Kasumi-1 (cell line): Measurements from ENCODE around the gene ZNF320.
"Not testable (repeated sequence)": the region's sequence is repeated elsewhere in the genome, so short reads cannot be mapped to it uniquely, and the experiment has no call there.

Experiments used
- DNase-seq, 2 experiments: peaks; one replicate each; lab custom pipeline; 2025; lab: John Stamatoyannopoulos, UW

ZNF320 gene

DNA sequence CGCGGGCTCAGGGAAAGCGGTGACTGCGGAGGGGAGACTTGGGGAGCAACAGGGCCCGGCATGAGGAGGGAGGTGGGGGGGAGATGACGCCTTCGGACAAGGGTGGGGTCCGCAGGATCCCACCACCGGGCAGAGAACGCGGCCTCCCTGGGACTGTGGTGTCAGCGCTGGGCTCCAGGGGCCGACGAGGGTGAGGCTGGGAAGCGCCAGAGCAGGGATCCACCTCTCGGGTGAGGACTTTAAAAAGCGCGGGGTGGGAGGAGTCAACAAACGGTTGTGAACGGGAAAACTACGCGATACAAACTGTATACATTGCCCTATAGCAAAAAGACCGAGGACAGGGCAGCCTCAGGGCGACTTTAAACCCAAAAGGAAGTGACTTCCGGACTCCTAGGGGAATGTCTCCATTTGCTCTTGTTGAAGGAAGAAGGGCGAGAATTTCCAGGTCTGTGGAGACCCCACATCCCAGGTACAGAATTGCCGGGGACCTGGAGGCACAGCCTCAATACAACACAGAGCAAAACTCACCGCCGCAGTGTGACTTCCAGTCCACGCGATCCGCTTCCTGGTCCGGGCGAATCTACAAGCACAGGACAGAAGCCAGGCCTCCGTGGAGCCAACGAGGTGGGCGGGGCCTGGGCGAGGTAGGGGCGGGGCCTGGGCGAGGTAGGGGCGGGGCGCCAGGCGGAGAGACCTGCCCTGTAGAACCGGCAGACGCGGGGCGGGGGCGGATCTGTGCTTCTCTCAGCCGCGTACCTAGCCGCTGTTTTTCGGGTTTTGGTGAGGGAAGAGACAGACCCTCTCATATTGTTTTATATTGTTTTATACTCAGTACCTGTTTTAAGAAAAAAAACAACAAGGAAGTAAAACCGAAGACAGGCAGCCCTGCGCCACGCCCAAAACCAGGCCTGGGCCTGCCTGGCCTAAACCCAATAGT lies 25.7 kb upstream of the ZNF320 start, which contains the start of gene ZNF888:
Gene ZNF888 (minus strand): TSS at position 588 of the 937 bp plus-strand sequence. CDS start 5,555 bp downstream, outside the sequence.
- peak; percentile 48 to 54 for DNase-seq

DNA sequence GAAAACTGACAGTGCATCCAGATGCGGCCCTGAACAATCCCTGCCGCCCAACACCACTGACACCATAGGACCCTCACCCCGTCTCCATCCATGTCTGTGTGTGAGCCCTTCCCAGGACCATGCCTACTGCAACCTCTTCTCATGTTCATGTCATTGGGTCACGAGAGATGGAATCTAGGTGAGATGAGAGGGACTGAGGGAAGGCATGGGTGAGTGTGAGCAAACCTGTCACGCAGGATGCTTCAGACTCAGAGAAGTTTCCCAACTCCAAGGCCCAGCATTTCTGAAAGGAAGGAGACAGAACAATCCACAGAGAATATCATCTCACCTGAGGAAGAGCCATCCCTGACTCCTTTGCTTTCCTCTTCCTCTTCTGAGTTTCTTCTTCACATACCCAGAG lies 20.1 kb upstream of the ZNF320 start:
- DNase-seq, result no peak

DNA sequence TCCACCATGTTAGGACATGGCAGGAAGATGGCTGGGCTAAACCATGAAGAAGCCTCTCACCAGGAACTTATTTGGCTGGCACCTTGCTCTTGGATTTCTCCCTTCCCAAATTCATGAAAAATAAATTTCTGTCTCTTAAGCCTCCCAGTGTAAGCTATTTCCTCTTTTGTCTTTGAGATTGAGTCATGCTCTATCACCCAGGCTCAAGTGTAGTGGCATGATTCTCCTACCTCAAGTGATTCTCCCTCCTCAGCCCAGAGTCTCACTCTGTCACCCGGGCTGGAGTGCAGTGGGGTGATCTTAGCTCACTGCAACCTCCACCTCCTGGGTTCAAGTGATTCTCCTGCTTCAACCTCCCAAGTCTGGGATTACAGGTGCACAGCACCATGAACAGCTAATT lies 13.2 kb upstream of the ZNF320 start:
- DNase-seq, result no peak

GRCh38 chr19:52904052-52904780 lies 6.8 kb upstream of the ZNF320 start:
- not testable (repeated sequence) for DNase-seq

GRCh38 chr19:52901842-52902241 lies 4.4 kb upstream of the ZNF320 start:
- no peak for DNase-seq

DNA sequence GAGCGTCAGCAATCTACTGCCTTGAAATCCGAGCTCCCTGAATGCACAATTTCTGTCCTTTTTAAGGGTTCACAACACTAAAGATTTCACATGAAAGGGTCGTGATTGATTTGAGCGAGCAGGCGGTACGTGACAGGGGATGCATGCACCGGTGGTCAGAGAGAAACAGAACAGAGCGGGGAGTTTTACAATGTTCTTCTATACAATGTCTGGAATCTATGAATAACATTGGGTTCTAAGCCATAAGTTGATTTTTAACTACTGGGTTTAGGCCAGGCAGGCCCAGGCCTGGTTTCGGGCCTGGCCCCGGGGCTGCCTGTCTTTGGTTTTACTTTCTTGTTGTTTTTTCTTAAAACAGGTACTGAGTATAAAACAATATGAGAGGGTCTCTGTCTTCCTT lies 1.2 kb upstream of the ZNF320 start:
- not testable (repeated sequence) for DNase-seq

DNA sequence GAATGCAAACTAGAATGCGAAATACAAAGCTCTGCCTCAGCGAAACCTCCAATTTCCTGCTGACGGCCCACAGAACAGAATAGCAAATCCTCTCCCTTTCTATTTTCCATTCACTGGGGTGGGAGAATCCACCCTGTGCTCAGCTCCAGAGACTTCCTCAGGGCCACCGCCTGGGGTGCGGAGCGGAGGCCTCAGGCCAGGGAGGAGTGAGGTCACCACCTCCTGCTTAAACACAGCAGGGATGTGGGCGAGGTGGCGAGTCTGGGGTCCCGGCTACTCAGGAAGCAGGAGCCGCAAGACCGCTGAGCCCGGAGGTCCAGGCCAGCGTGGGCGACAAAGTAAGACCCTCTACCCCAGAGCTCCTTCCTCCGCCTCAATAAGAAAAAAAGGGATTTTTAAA lies 666 bp upstream of the ZNF320 start:
- no peak for DNase-seq

DNA sequence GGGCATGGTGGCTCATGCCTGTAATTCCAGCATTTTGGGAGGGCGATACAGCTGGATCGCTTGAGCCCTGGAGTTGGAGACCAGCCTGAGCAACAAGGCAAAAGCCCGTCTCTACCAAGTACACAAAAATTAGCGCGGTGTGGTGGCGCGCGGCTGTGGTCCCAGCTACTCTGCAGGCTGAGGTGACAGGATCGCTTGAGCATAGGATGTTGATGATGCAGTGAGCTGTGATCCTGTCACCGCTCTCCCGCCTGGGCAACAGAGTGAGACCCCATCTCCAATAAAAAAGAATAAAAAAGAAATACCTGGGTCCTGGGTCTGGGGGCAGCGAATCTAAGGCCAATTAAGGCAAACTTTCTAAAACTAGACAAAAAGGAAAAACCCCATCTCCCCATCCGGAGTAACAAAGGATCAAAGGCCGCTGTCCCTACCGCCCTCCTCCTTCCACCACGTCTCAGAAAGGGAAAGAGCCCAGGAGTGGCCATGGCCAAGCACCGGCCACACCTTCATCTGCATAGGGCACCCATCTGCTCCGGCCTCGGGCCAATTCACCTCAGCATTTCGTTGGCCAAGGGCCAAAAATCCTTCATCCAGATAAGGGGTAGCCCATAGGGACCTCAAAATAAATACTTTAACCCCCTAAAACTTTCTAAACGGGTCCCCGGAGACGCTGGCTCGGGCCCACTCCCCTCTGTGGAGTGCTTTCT lies 851 bp downstream of the ZNF320 start:
- DNase-seq, result no peak

GRCh38 chr19:52891336-52891735 lies 6.1 kb downstream of the ZNF320 start:
- no peak for DNase-seq

- DNase-seq, result no peak
Measured at GRCh38 chr19:52889931-52890330, 7.5 kb downstream of the ZNF320 start.

DNA sequence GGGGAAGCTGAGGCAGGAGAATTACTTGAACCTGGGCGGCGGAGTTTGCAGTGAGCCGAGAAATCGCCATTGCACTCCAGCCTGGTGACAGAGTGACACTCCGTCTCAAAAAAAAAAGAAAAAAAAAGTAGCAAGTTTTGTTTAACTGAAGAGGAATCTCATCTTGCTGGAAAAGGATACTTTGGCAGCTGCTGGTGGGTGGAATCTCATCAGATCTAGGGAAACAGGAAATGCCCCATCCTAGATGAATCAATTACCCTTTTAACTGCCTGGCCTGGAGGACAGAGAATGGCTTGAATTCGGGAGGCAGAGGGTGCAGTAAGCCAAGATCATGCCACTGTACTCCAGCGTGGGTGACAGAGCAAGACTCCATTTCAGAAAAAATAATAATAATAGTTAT lies 8.4 kb downstream of the ZNF320 start:
- no peak for DNase-seq

- DNase-seq, result no peak
Measured at GRCh38 chr19:52880895-52881389, 16.5 kb downstream of the ZNF320 start.

DNA sequence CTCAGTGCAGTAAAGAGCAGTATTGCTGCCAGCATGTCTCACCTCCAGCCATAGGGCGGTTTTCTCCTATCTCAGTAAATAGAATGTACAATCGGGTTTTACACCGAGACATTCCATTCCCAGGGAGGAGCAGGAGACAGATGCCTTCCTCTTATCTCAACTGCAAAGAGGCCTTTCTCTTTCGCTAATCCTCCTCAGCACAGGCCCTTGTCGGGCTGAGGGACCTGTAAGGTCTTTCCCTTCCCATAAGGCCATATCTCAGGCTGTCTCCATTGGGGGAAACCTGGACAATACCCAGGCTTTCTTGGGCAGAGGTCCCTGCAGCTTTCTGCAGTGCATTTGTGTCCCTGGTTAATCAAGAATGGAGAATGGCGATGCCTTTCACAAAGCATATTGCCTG lies 24.4 kb downstream of the ZNF320 start:
- not testable (repeated sequence) for DNase-seq

- no peak for DNase-seq
Measured at GRCh38 chr19:52871466-52871865, 26.0 kb downstream of the ZNF320 start.

DNA sequence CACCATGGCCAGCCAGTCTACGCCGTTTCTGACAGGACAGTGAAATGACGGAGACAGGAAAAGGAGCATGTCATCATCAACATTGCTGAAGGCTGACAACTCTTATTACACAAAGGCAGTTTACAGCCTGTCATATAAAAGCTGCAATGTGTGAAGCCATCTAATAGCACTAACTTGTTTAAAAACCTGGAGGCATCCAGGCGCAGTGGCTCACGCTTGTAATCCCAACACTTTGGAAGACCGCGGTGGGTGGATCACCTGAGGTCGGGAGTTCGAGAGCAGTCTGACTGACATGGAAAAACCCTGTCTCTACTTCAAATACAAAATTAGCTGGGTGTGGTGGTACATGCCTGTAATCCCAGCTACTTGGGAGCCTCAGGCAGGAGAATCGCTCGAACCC lies 29.4 kb downstream of the ZNF320 start:
- not testable (repeated sequence) for DNase-seq

DNA sequence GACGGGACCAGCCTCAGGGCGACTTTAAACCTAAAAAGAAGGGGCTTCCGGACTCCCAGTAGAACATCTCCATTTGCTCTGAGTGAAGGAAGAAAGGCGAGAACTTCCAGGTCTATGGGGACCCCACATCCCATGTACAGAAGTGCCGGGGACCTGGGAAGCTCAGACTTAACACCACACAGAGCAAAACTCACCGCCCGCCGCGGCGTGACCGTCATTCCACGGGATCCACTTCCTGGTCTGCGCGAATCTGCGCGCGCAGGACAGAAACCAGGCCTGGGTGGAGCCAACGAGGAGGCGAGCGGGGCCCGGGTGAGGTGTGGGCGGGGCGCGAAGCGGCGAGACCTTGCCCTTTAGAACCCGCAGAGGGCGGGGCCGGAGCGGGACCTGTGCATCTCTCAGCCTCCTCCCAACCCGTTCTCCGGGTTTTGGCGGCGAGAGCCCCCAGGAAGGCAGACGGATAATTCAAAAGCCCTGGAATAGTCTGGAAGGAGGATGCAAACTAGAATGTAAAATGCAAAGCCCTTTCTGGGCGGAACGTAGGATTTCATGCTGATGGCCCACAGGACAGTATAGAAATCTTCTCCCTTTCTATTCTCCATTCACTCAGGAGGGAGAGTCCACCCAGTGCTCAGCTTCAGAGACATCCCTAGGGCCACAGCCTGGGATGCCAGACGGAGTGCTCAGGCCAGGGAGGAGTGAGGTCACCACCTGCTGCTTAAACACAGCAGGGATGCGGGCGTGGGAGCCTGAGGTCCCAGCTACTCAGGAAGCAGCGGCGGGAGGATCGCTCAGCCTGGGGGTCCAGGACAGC lies 39.9 kb downstream of the ZNF320 start, which contains the start of gene ZNF468:
Gene ZNF468 (minus strand): TSS at position 242 of the 814 bp plus-strand sequence. CDS start 3,347 bp downstream, outside the sequence.
- DNase-seq, result not testable (repeated sequence)

DNA sequence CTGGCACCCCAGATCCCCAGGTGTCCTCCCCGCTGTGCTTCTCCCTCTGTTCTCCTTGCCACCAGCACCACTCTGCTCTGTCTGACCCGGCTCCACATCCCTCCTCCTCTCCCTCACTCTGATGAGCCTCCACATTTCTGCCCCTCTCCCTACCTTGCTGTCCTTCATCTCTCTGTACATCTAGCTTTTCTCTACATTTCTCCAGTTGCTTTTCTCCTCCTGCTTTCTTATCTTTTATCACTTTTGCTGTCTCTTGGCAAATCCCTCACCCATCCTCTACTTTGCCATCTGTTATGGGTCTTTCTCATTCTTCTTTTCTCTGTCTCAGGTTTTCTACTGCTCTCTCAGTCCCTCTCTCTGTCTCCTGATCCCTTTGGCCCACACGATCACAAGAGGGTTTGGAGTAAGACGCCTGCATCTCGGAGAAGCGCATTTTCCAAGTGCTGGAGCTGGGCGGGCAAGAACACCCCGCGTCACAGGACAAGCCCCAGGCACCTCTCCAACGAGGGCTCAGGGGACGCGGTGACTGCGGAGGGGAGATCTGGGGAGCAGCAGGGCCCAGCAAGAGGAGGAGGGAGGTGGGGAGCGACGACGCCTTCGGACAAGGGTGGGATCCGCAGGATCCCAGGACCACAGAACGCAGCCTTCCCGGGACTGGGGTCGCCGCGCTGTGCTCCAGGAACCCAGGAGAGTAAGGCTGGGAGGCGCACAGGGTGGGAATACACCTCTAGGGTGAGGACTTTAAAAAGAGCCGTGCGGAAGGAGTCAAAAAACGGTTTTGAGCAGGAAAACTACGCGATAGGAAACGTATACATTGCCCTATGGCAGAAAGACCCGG lies 40.7 kb downstream of the ZNF320 start:
- not testable (repeated sequence) for DNase-seq
